Right renal pelvis (tissue), 4 donors: Measurements from ENCODE around the gene APPL2. TPM values are rescaled to one million over a fixed set of nuclear protein-coding genes. Genes with fewer than 3 reads are reported as not detected.
A peak's percentile ranks its signal among the peaks of the same experiment; 100 is the strongest.

Source experiments
- DNase-seq, 4 donors: peaks; one replicate each; pipeline ENCODE4 v3.0.0-alpha.2; 2013; ENCODE audit warnings: low read depth in 4 of 4, low spot score in 3 of 4, missing footprints in 1 of 4
- polyA plus RNA-seq, 4 donors: library from polyadenylated mRNA; unstranded; fragments of 120-200 nt; gene quantifications; one replicate each; pipeline ENCODE4 v1.2.1, GENCODE V29; 2013; ENCODE audit not compliant: insufficient read length in 4 of 4

The APPL2 gene
- polyA plus RNA-seq, result 10 to 100 TPM; 68.5 to 92.7 (median 84.0) TPM

DNA sequence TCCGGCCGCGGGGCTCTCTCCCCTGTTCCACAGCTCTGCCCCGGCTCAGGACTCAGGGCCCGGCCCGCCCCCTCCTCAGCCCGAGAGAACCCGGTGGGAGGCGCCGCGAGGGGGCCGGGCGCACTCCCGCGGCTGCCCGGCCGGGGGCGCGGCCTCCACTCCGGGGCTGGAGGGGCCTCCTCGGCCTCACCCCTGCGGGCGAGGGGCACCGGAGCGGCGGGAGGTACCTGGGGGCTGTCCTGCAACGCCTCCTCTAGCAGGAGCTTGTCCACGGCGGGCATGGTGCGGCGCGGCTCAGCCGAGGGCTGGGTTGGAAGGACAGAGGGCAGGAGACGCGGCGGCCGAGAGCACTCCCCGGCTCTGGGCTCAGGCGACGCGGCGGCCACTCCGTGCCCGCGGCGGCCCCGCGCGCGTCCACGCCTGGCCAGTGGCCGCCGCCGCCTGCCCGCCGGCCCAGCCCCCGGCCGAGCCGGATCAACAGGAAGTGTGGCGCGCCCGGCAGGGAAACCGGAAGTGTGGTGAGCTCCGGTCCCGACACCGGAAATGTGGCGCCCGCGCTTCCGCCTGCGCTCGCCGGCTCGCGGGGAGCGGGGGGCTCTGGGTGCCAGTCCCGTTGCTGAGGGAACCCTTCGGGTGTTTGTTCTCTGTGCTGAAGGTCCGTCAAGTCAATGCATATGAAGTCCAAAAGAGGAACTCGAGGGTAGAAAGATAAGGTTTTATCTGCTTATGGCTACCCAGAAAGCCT lies at the start of gene APPL2:
APPL2 (minus strand) TSS at position 443 of the 745 bp plus-strand sequence; CDS start at position 281, 162 bp downstream.
- peak; percentile 81 to 87 (median 82) for DNase-seq

- DNase-seq, result no peak
These were observed 49.4 kb upstream of the APPL2 start for GRCh38 chr12:105285378-105285777.

GRCh38 chr12:105281694-105282049 lies 45.7 kb upstream of the APPL2 start:
- no peak for DNase-seq

DNA sequence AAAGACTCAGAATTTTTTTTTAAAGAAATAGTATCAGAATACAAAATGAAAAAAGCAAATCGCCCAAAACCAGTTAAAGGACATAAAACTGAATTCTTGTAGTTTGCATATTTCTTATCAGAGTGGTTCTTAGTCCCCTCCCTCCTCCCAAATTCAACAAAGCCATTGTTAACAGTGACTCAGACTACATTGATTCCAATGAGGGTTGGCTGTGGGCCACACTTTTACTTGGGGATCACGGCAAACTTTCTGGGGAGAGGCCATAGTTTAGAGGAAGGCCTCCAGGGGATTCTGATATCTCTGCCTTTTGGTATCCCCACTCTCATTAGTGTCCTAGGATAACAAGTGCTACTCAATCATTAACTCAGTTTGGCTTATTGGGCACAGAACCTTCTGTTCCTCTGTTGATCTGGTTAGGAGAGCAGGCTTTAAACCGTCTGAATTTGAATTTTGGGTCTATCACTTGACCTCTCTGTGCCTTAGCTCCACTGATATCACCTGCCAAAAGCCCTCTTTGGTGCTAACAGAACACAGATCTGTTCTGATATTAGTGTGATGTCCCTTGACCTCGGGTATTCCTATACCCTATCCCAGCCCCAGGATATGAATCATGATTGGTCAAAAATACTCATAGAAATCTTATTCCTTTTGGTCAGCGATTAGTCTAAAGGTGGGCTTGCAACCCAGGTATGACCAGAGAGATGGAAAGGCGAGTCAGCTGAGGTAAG lies 45.2 kb upstream of the APPL2 start:
- DNase-seq, result no peak

- DNase-seq, result peak in 2 of 4 donors; percentile 7 to 8
These were observed 43.6 kb upstream of the APPL2 start for GRCh38 chr12:105279460-105280056.

GRCh38 chr12:105278043-105278697 lies 42.2 kb upstream of the APPL2 start:
- DNase-seq, result no peak

DNA sequence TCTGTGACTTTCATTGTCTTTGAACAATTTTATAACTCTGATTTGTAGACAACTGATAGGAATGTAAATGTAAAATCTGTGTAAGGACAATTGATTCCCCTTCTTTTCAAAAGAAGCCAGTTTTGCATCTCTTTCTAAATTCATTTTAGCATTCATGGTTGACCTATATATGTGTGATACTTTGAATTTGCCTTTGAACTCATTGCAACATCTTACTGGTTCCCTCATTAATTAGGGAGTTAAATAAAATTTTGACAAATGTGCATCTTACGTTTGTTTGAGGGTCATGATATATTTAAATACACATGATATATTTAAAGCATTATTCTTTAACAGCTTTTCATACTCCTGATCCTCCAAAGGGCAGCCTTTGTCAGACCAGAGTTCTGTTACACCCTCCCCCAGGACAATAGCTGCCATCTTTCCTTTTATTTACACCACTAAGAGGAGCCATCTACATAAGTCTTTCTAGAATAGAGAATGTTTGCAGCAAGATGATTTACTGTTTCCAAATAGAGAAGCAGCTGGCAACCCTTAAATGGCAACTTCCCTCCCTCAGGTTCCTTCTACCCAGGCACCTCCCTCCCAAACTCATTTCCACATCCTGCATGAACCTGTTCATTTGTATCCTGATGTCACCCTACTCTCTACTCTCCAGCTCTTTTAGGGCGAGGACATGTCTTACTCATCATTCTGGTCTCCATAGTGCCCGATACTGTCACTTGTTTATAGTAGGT lies 40.2 kb upstream of the APPL2 start:
- no peak for DNase-seq

DNA sequence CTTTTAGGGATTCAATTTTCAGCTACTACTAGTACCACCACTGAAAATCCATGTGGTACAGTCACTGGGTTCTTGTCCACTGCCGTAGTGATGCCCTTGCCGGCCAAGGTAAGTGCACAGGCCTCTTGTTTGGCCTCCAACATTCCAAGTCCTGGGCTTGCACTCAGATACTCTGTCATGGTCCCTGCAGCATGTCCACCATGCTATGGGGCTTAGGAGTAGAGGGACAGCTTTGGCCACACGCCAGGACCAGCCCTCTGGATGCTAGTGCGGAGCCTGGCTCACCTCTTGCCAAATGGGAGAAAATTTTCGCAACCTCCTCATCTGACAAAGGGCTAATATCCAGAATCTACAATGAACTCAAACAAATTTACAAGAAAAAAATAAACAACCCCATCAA lies 38.6 kb upstream of the APPL2 start:
- no peak for DNase-seq

DNA sequence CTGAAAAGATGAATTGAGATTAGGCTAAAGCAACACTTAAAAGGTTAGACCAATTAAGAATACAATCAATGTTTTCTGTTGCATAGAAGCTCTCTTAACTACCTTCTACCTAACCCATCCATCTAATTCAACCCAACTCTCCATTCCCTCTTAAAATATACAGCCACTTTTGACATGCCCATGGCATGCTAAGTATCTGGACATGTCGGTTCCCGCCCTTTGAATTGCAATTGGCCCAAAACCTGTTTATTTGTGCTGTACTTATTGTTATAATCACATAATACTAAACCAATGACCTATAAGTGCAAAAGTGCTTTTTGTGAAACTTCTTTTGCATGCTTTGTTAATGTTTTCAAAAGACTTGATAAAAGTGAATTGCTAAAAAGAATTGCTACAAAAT lies 37.6 kb upstream of the APPL2 start:
- DNase-seq, result no peak

- no peak for DNase-seq
These were observed 36.9 kb upstream of the APPL2 start for GRCh38 chr12:105272814-105273416.

GRCh38 chr12:105272152-105272551 lies 36.2 kb upstream of the APPL2 start:
- DNase-seq, result no peak

- DNase-seq, result no peak
These were observed 35.4 kb upstream of the APPL2 start for GRCh38 chr12:105271364-105271763.

DNA sequence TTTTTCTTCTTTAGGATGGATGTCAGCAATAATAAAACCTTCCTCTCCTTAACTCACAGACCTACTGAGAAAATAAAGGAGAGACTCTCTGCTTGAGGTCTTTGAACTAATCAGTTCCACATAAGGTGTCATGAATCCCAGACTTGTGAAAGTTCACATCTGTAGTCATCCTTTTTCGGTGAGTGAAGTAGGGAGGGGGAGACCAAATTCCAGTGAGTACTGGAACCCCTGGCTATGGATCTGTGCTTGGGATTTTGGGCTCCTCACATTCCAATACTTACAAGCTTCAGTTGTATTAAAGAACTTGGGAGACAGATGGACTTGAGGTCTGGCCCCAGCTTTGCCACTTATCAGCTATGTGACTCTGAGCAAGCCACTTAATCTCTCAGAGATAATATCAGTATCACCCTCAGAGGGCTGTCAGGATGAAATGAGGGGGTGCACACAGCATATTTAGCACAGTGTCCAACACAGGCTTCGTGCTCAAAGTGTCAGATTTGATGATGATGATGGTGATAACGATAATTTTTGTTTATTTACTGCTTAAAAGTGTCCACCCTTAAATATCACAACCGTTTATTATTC lies 34.8 kb upstream of the APPL2 start:
- DNase-seq, result no peak

- no peak for DNase-seq
These were observed 31.7 kb upstream of the APPL2 start for GRCh38 chr12:105267711-105268110.

GRCh38 chr12:105264771-105265170 lies 28.8 kb upstream of the APPL2 start:
- DNase-seq, result no peak

GRCh38 chr12:105262461-105263184 lies 26.6 kb upstream of the APPL2 start:
- no peak for DNase-seq

- no peak for DNase-seq
These were observed 25.0 kb upstream of the APPL2 start for GRCh38 chr12:105261010-105261409.

DNA sequence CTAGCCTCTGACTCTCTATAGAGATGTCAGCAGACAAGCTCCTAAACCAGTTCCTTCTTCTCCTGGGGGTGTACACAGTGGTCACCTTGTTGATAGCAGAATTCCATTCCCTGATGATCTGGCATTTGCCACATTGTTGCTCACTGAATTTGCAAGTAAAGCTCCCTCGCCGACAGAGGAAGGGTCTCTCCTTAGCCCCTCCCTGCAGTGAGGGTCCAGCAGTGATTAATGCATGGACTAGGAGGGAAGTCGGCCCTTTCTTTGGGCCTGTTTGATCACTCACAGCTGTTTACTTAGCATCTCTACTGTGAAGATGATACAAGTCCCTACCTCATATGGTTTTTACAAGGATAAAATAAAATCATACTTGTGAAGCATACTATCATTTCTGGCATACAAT lies 23.3 kb upstream of the APPL2 start:
- no peak for DNase-seq

DNA sequence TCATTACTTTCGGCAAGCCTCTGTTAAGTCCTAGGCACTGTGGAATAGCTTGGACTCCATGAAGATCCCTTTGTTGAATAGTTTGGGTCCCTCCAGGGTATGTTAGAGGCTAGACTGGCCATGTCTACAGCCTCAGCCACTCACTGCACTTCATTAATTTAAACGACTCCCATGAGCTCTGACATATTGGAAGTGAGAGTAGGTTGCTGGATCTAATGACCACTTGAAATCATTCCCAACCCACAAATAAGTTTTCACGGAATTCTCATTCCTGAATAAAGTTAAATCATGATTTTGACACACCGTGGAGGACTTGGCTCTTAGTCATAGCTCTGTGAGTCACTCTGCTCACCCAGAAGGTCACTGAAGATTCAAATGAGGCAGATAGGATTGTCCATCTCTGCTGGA lies 21.4 kb upstream of the APPL2 start:
- no peak for DNase-seq
